ENCODE results near the gene B4GALT7. TPM values are rescaled to one million over a fixed set of nuclear protein-coding genes. Genes with fewer than 3 reads are reported as not detected.
"Not testable (repeated sequence)": the region's sequence is repeated elsewhere in the genome, so short reads cannot be mapped to it uniquely, and the experiment has no call there.

B4GALT7 gene
- total RNA-seq = 19.8 and 24.2 TPM in 2 replicates

GRCh38 chr5:177599731-177600507 is at the start of gene B4GALT7:
TSS of gene B4GALT7 (plus strand) at chr5:177600132. CDS start at chr5:177600211, 79 bp downstream.
- peak; percentile 83 to 84 for DNase-seq (ENCODE audit: low read depth in 2 of 2)

GRCh38 chr5:177552839-177553455 is 47.0 kb upstream of the B4GALT7 start:
- peak in 1 of 2 donors; percentile 37 for DNase-seq (ENCODE audit: low read depth in 2 of 2)

GRCh38 chr5:177553671-177554429 is 46.1 kb upstream of the B4GALT7 start:
- DNase-seq (ENCODE audit: low read depth in 2 of 2) = peak; percentile 22 to 30

- peak; percentile 90 to 92 for DNase-seq (ENCODE audit: low read depth in 2 of 2)
Measured at GRCh38 chr5:177554474-177555111, 45.3 kb upstream of the B4GALT7 start, which contains the start of gene FAM193B. TSS of gene FAM193B (minus strand) at chr5:177554563. CDS start at chr5:177554458, 105 bp downstream.

- no peak for DNase-seq (ENCODE audit: low read depth in 2 of 2)
Measured at GRCh38 chr5:177555228-177555627, 44.7 kb upstream of the B4GALT7 start.

- DNase-seq (ENCODE audit: low read depth in 2 of 2) = no peak
Measured at GRCh38 chr5:177555665-177556064, 44.3 kb upstream of the B4GALT7 start.

GRCh38 chr5:177557041-177557647 is 42.8 kb upstream of the B4GALT7 start:
- no peak for DNase-seq (ENCODE audit: low read depth in 2 of 2)

GRCh38 chr5:177557796-177558195 is 42.1 kb upstream of the B4GALT7 start:
- no peak for DNase-seq (ENCODE audit: low read depth in 2 of 2)

GRCh38 chr5:177559446-177559941 is 40.4 kb upstream of the B4GALT7 start:
- not testable (repeated sequence) for DNase-seq (ENCODE audit: low read depth in 2 of 2)

GRCh38 chr5:177565046-177565445 is 34.9 kb upstream of the B4GALT7 start:
- DNase-seq (ENCODE audit: low read depth in 2 of 2) = no peak

- no peak for DNase-seq (ENCODE audit: low read depth in 2 of 2)
Measured at GRCh38 chr5:177568326-177568725, 31.6 kb upstream of the B4GALT7 start.

- DNase-seq (ENCODE audit: low read depth in 2 of 2) = no peak
Measured at GRCh38 chr5:177569894-177570293, 30.0 kb upstream of the B4GALT7 start.

GRCh38 chr5:177575488-177575887 is 24.4 kb upstream of the B4GALT7 start:
- no peak for DNase-seq (ENCODE audit: low read depth in 2 of 2)

- no peak for DNase-seq (ENCODE audit: low read depth in 2 of 2)
Measured at GRCh38 chr5:177576169-177576568, 23.8 kb upstream of the B4GALT7 start.

- DNase-seq (ENCODE audit: low read depth in 2 of 2) = peak in 1 of 2 donors; percentile 85
Measured at GRCh38 chr5:177578316-177578715, 21.6 kb upstream of the B4GALT7 start.

GRCh38 chr5:177588413-177588909 is 11.5 kb upstream of the B4GALT7 start:
- no peak for DNase-seq (ENCODE audit: low read depth in 2 of 2)

GRCh38 chr5:177590406-177590805 is 9.5 kb upstream of the B4GALT7 start:
- DNase-seq (ENCODE audit: low read depth in 2 of 2) = no peak

- no peak for DNase-seq (ENCODE audit: low read depth in 2 of 2)
Measured at GRCh38 chr5:177591690-177592009, 8.3 kb upstream of the B4GALT7 start.

GRCh38 chr5:177592010-177592834 is 7.7 kb upstream of the B4GALT7 start, which contains the start of gene TMED9:
TSS of gene TMED9 (plus strand) at chr5:177592203. CDS start at chr5:177592215, 12 bp downstream.
- DNase-seq (ENCODE audit: low read depth in 2 of 2) = peak; percentile 88 to 90

GRCh38 chr5:177592905-177593304 is 7.0 kb upstream of the B4GALT7 start:
- no peak for DNase-seq (ENCODE audit: low read depth in 2 of 2)

All from lung microvascular endothelial cell (primary cell).